Fibroblast of lung (primary cell): ENCODE data around the gene ASB18. TPM values are rescaled to one million over a fixed set of nuclear protein-coding genes. Genes with fewer than 3 reads are reported as not detected.
"Not testable (repeated sequence)": the region's sequence is repeated elsewhere in the genome, so short reads cannot be mapped to it uniquely, and the experiment has no call there.

Experiments
- DNase-seq, 2 donors: peaks; one replicate each; pipeline versions ENCODE4 v3.0.0 to v3.0.0-alpha.2; 2010; ENCODE audit warnings: low read depth in 2 of 2
- H2AFZ ChIP-seq: 2 replicates; pipeline ENCODE4 v1.5.1; 2012; ENCODE audit warnings: low read length, control low read depth, inconsistent platforms
- H3K27ac ChIP-seq: 2 replicates; pipeline ENCODE4 v1.5.1; 2011; ENCODE audit warnings: low read length, control low read depth; ENCODE audit not compliant: insufficient read depth
- H3K27me3 ChIP-seq: 2 replicates; pipeline ENCODE4 v1.5.1; 2011; ENCODE audit warnings: mild to moderate bottlenecking, low read length; ENCODE audit not compliant: control insufficient read depth, insufficient read depth
- H3K36me3 ChIP-seq: 2 replicates; pipeline ENCODE4 v1.5.1; 2011; ENCODE audit warnings: low read length; ENCODE audit not compliant: control insufficient read depth, insufficient read depth
- H3K4me1 ChIP-seq: 2 replicates; pipeline ENCODE4 v1.5.1; 2011; ENCODE audit warnings: low read length; ENCODE audit not compliant: control insufficient read depth, insufficient read depth; ENCODE audit errors: extremely low read depth
- H3K4me2 ChIP-seq: 2 replicates; pipeline ENCODE4 v1.5.1; 2011; ENCODE audit warnings: low read length, control low read depth; ENCODE audit not compliant: insufficient read depth; ENCODE audit errors: extremely low read depth
- H3K4me3 ChIP-seq, 4 experiments: fragments of 200-600 bp in 1 of 4; sonication (generic) in 1 of 4; replicated peaks in 1 of 4; 2 replicates each; pipeline ENCODE4 v1.5.1; 2011 to 2016; ENCODE audit warnings: low read length in 4 of 4, low read depth in 3 of 4, mild to moderate bottlenecking in 3 of 4, control low read depth in 2 of 4, inconsistent platforms in 1 of 4, mixed read lengths in 1 of 4; ENCODE audit not compliant: insufficient read depth in 1 of 4; ENCODE audit errors: control extremely low read depth in 1 of 4
- H3K79me2 ChIP-seq: 2 replicates; pipeline ENCODE4 v1.5.1; 2012; ENCODE audit warnings: mild to moderate bottlenecking, low read length, inconsistent platforms; ENCODE audit not compliant: control insufficient read depth, insufficient read depth
- H3K9ac ChIP-seq: 2 replicates; pipeline ENCODE4 v1.5.1; 2011; ENCODE audit warnings: mild to moderate bottlenecking, low read length, control low read depth; ENCODE audit not compliant: insufficient read depth
- H3K9me3 ChIP-seq: 2 replicates; pipeline ENCODE4 v1.5.1; 2012; ENCODE audit warnings: low read depth, low read length; ENCODE audit not compliant: control insufficient read depth, insufficient read depth
- H4K20me1 ChIP-seq: 2 replicates; pipeline ENCODE4 v1.5.1; 2011; ENCODE audit warnings: low read length; ENCODE audit not compliant: control insufficient read depth, insufficient read depth; ENCODE audit errors: extremely low read depth
- CTCF ChIP-seq, 2 donors: IDR thresholded peaks in 1 of 2; conservative IDR thresholded peaks in 1 of 2; 1 replicate in 1 of 2; 2 replicates in 1 of 2; pipeline ENCODE4 v1.5.1; 2011 to 2012; ENCODE audit warnings: low read length in 2 of 2, control low read depth in 1 of 2, inconsistent platforms in 1 of 2, low read depth in 1 of 2, mild to moderate bottlenecking in 1 of 2
- EZH2 ChIP-seq: IDR thresholded peaks from 2 replicates; pipeline ENCODE4 v1.5.1; 2012; ENCODE audit warnings: low read length, control low read depth, mild to moderate bottlenecking; ENCODE audit errors: missing control alignments
- polyA plus RNA-seq, 2 donors: library from polyadenylated mRNA; depleted of rRNA in 1 of 2; stranded (reverse) in 1 of 2; unstranded in 1 of 2; fragments of >200 nt; gene quantifications; 2 replicates each; pipeline ENCODE4 v1.2.1, GENCODE V29; 2011 to 2012; ENCODE audit warnings: missing spikeins in 1 of 2
- total RNA-seq: library from RNA; depleted of rRNA; stranded (reverse); fragments of >200 nt; gene quantifications from 2 replicates; pipeline ENCODE4 v1.2.1, GENCODE V29; 2014

The ASB18 gene
- total and polyA plus RNA-seq, 2 donors (not counting 1 experiment from before 2014, with no cell fraction given) = not detected

- Histone ChIP-seq H3K4me3 (no peak overlapping the region), H3K27me3 (no peaks in the 10 kb centered on the region), H4K20me1 (no peaks in the 10 kb centered on the region), H3K27ac (no peak overlapping the region), H3K79me2 (no peaks in the 10 kb centered on the region), H3K36me3 (no peaks in the 10 kb centered on the region), H2AFZ (no peak overlapping the region), H3K4me1 (no peaks in the 10 kb centered on the region), H3K4me2 (no peak overlapping the region), H3K9me3 (no peaks in the 10 kb centered on the region), H3K9ac (no peak overlapping the region)
- DNase-seq = no peak
- TF ChIP-seq EZH2 (no peak), CTCF (conservative IDR thresholded peaks at IDR 0.05 in 1 of 2, IDR thresholded peaks at IDR 0.05 in 1 of 2; ENCODE audit: low read depth in 1 of 2, low read length in 2 of 2) (no peak)
Observed at GRCh38 chr2:236291476-236291875, 27.3 kb upstream of the ASB18 start.

GRCh38 chr2:236290742-236291425 lies 26.7 kb upstream of the ASB18 start:
- Histone ChIP-seq H3K36me3 (no peaks in the 10 kb centered on the region), H3K4me3 (no peak overlapping the region), H3K9me3 (no peaks in the 10 kb centered on the region), H3K27ac (no peak overlapping the region), H2AFZ (no peak overlapping the region), H3K4me2 (no peak overlapping the region), H3K9ac (no peak overlapping the region), H3K4me1 (no peaks in the 10 kb centered on the region), H3K79me2 (no peaks in the 10 kb centered on the region), H3K27me3 (no peaks in the 10 kb centered on the region), H4K20me1 (no peaks in the 10 kb centered on the region)
- DNase-seq = no peak
- no peak for TF ChIP-seq EZH2

GRCh38 chr2:236289766-236290462 lies 25.7 kb upstream of the ASB18 start:
- no peaks in the 10 kb centered on the region for H3K36me3 ChIP-seq
- H3K9me3 ChIP-seq = no peaks in the 10 kb centered on the region
- no peaks in the 10 kb centered on the region for H4K20me1 ChIP-seq
- no peak overlapping the region for H3K4me3 ChIP-seq
- no peaks in the 10 kb centered on the region for H3K79me2 ChIP-seq
- TF ChIP-seq EZH2 (no peak), CTCF (conservative IDR thresholded peaks at IDR 0.05 in 1 of 2, IDR thresholded peaks at IDR 0.05 in 1 of 2; ENCODE audit: low read depth in 1 of 2, low read length in 2 of 2) (no peak)
- H2AFZ ChIP-seq = no peak overlapping the region
- no peaks in the 10 kb centered on the region for H3K27me3 ChIP-seq
- no peak overlapping the region for H3K27ac ChIP-seq
- no peak overlapping the region for H3K4me2 ChIP-seq
- no peak for DNase-seq
- no peak overlapping the region for H3K9ac ChIP-seq
- H3K4me1 ChIP-seq = no peaks in the 10 kb centered on the region

GRCh38 chr2:236288373-236288772 lies 24.2 kb upstream of the ASB18 start:
- H3K4me3 ChIP-seq, H3K79me2 ChIP-seq, H3K4me2 ChIP-seq, DNase-seq, H3K27me3 ChIP-seq, H2AFZ ChIP-seq, H3K36me3 ChIP-seq, H4K20me1 ChIP-seq, H3K9me3 ChIP-seq, H3K4me1 ChIP-seq, H3K9ac ChIP-seq, H3K27ac ChIP-seq: not testable (repeated sequence)
